Mammary epithelial cell (primary cell): Measurements from ENCODE around the gene PPP1R16B.

ENCODE experiments used
- CTCF ChIP-seq, 2 donors: IDR thresholded peaks in 1 of 2; conservative IDR thresholded peaks in 1 of 2; 2 replicates each; pipeline ENCODE4 v1.5.1; 2011 to 2012; ENCODE audit warnings: inconsistent platforms in 2 of 2, low read length in 2 of 2, mild to moderate bottlenecking in 2 of 2, control low read depth in 1 of 2, low read depth in 1 of 2; ENCODE audit not compliant: insufficient read depth in 1 of 2; ENCODE audit errors: extremely low read depth in 1 of 2
- EZH2 ChIP-seq: IDR thresholded peaks from 2 replicates; pipeline ENCODE4 v1.6.1; 2012; ENCODE audit warnings: low read length, inconsistent platforms, borderline replicate concordance

GRCh38 chr20:38927902-38928578 lies 122.5 kb downstream of the PPP1R16B start:
- TF ChIP-seq CTCF (conservative IDR thresholded peaks at IDR 0.05 in 1 of 2, IDR thresholded peaks at IDR 0.05 in 1 of 2; ENCODE audit: extremely low read depth in 1 of 2, insufficient read depth in 1 of 2, low read depth in 1 of 2, low read length in 2 of 2) = no peak
- no peak for TF ChIP-seq EZH2
